HG03521 (cell line): Measurements from ENCODE around the gene MTG2.

ENCODE experiments used
- ATAC-seq: cut with Tn5 transposase; IDR thresholded peaks from one replicate; pipeline ENCODE4 v1.9.1; 2021; ENCODE audit warnings: mild to moderate bottlenecking, moderate library complexity; ENCODE audit not compliant: unreplicated experiment

Gene MTG2

DNA sequence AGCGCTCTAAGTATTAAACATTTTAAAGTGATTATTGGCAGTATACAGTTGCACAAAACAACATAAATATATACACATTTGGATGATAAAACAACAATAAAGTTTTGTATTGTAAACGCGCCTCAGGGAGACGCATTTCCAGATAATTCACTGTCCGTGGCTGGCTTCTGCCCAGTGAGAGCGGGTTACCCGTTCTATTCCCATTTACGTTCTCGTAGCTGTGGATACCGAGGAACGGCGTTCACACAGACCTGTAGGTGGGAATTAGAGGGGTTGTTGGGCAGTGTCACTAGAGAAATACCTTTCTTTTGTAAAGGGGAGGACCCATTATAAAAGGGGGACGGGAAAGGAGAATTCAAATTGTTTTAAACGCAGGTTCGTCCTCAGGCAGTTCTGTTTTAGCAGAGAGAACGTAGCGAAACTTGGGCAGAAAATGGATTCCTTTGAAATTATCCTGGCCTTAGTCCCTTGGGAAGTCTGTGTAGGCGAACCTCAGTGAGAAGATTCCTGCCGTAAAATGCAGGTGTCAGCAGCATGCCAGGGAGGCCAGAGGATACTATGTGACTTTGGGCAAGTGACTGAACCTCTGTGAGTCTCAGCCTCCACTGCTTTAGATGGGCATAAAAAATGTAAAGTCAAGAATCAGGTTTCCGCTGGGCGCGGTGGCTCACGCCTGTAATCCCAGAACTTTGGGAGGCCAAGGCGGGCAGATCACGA is 756 bp downstream of the MTG2 start:
- no peak for ATAC-seq

DNA sequence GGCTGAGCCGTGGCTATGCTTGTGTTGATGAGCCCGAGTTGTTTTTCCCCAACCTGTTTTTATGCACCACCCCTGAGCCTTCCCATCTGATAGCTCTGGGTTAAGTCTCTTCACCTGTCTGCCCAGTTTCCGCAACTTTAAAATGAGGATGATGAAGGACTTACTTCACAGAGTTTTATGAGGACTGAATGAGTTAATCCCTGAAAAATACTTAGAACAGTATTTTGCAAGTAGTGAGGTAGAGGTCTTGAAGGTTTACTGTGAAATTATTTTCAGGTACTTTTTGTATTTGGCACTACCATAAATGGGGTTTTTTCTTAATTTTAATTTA is 3.2 kb downstream of the MTG2 start:
- no peak for ATAC-seq

DNA sequence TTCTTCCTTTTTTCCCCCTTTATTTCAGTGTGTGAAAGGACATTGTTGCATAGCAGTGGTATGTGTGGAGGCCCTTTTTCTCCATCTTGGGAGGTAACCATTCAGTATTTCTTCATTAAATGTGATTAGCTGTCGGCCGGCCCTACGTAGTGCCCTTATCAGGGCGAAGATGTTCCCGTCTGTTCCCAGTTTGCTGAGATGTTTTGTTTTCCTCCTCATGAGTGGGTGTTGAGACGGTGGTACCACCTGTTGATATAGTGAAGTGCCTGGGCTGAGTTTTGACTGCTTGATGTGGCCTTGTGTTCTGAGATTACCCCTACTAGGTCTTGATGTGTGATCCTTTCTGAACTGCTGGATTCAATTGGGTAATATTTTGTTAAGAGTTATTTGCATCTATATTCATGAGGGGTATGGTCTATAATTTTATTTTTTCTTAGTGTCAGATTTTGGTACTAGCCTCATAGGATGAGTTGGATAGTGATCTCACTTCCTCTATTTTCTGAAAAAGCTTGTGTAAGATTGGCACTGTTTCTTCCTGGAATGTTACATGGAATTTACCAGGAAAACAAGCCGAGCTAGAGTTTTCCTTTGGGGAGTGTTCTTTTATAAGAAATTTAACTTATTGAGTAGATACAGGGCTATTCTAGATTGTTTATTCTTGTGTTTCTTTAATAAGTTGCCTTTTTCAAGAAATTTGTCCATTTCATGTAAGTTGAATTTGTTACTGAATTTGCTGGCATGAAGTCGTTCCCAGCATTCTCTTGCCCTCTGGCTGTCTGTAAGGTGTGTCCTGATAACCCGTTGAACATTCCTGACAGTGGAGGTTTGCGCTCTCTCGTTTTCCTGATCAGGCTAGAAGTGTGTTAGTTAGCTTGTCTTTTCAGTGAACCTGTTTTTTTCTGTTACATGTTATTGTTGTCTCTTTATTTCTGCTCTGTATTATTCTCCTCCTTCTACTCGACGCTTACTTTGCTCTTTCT is 4.3 kb downstream of the MTG2 start:
- ATAC-seq: no peak

DNA sequence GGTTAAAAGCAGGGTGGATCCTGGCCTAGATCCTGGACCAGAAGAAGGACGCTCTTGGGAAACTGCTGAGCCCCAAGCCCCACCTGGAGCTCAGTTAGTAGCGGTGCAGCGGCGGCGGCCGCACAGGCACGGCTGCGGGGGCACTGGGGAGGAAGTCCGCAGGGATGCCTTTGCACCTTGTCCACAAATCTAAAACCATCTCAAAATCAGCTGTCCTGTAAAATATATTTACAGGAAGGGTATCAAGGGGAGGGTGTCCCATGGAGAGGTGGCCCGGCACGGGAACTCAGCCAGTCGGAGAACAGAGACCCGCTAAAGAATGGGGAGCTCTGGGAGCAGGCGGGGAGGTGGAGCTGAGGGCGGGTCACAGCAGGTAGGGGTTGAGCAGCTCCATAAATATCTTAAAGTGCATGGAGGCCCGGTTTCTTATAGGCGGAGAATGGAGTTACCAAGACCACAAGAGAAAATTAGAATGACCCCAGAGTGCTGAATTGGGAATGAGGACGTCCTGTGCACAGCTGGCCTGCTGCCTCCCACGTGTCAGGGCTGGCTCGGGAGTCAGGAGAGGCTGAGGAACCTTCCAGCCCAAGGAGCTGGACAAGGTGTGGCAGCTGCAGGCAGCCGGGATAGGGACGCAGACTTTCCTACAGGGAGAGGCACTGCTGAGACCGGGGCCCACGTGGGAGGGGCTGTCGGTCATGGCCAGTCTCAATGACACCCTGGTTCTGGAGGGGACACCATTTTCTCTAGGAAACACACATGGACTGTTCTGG is 8.0 kb downstream of the MTG2 start:
- ATAC-seq: no peak

DNA sequence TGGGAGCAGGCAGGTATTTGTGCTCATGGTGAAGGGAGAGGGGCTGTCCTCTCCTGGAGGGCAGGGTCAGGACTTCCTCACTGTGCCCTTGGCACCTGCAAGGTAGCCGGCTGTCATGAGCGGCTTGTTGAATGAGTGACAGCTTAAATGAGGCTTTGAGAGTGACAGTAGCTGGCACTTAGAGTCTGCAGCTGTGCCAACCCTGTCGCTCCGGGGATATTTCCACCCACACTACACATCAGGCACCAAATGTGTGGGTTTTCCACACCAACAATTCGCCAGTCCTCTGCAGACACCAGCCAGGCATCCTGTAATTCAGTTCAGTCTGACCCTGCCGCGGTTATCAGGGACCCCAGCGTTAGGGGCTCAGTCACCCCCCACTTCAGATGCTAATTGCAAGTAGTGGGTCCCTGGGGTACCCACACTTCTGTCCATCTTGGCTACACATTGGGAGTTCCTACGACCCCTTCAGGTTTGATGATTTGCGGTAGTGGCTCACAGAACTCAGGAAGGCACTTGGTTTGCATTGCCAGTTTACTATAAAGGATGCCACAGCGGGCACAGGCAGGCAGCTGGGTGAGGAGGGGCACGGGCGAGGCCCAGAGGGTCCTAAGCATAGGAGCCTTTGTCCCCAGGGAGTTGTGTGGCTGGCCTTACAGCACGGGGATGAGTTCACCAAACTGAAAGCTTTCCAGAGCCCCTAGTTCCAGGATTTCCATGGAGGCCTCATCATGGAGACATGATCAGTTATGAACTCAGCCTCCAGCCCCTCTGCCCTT is 9.1 kb downstream of the MTG2 start:
- ATAC-seq: no peak

DNA sequence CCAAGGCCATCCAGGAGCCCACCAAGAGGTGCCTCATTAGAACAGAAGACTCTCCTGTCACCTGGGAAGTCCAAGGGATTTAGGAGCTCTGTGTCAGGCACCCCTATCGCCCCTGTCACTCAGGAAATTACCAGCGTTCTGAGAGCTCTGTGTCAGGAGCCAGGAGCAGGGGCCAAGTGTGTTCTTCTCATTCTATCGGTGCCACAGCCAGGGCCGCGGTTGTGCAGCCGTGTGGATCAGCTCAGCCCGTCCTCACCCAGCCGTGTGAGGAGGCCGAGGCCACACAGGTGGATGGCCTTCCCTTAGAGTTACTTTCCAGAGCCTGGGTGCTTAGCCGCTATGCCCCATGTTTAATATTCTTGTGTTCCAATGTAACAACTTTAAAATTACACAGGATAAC is 9.8 kb downstream of the MTG2 start:
- ATAC-seq: no peak

DNA sequence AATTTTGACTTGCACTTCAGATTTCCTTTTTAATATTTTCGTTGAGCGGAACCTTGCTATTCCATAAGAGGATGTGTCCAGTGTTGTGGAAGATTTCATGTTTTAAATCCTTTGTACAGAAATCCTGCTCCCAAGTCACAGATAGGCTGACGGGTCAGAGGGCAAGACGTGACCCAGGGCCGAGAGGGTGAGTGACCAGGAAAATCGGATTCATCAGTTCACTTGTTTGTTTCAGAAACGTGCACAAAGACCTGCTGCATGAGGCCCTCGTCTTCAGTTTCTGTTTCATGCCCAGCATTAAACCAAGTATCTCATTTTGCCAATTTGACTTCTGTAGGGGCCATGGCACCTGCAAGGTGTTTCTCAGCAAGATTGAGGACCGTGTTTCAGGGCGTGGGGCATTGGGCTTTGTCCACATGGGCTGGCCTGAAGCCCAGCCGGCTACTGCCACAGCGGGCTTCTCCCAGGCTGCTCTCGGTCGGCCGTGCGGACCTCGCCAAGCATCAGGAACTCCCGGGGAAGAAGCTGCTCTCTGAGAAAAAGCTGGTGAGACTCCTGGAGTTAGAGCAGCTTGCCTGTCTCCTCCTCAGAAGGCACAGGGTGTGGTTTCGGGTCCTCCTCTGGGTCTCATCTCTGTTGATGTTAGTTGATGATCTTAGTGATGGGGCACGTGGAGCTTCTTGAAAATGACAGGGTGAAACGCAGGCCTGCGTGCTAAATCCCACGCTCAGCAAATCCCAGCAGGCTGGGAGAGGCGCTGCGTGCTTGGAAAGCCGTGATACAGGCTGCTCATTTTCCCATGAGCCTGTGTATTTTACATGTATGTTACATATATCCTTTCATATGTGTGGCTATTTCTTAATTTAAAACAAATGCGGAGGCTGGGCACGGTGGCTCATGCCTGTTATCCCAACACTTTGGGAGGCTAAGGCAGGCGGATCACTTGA is 10.5 kb downstream of the MTG2 start:
- no peak for ATAC-seq

DNA sequence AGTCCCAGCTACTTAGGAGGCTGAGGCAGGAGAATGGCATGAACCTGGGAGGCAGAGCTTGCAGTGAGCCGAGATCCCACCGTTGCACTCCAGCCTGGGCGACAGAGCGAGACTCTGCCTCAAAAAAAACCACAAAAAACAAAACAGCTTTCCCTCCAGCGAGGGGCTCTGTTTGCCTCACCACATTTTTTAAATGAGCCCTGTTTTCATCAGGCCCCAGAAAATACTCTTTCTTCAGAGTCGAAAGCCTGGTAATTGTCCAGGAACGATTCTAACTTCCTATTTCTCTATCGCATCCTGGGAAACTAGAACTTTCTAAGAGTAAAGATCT is 12.2 kb downstream of the MTG2 start:
- no peak for ATAC-seq

DNA sequence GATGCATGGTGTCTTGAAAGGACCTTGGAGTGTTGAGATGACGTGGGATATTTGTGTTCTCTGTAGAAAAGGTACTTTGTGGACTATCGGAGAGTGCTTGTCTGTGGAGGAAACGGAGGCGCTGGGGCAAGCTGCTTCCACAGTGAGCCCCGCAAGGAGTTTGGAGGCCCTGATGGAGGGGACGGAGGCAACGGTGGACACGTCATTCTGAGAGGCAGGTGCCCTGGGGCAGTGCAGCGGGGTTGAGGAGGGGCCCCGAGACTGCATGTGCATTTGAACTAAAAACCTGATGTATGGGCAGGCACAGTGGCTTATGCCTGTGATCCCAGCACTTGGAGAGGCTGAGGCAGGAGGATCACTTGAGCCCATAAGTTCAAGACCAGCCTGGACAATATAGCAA is 12.9 kb downstream of the MTG2 start:
- no peak for ATAC-seq

DNA sequence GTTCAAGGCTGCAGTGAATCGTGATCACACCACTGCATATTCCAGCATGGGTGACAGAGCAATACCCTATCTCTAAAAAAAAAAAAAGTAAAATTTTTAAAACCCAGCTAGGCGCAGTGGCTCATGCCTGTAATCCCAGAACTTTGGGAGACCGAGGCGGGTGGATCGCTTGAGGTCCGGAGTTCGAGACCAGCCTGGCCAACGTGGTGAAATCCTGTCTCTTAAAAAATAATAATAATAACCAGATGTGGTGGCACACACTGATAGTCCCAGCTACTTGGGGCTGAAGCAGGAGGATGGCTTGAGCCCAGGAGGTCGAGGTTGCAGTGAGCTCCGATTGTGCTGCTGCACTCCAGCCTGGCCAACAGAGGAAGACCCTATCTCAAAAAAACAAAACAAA is 13.5 kb downstream of the MTG2 start:
- no peak for ATAC-seq

DNA sequence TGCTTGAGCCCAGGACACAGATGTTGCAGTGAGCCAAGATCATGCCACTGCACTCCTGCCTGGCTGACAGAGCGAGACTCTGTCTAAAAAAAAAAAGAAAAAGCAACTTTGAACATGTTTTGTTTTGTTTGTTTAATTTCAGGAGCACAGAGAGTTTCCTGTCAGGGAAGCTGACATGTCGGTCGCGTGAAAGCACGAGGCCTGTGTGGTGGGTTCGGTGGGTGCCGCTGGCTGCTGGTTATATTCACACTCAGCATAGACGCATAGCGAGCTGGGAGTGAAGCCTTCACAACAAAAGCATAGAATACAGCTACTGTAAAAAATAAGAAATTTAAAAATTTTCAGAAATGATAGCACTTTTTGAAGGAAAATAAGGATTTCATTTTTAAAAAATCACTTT is 14.5 kb downstream of the MTG2 start:
- ATAC-seq: no peak

DNA sequence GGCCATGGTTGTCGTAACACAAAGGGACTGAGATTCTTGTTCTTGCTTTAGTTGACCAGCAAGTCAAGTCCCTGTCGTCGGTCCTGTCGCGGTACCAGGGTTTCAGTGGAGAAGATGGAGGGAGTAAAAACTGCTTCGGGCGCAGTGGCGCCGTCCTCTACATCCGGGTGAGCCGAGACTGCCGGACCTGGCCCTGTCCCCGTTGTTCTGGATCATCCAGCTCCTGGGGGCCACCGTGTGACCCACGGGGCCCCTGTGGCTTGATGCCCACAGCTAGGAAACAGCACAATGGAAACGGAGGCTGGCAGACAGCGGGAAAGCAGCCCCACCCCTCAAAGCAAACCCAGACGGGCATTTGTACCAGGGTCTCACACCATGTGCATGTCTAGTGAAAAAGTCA is 15.0 kb downstream of the MTG2 start:
- ATAC-seq: no peak

DNA sequence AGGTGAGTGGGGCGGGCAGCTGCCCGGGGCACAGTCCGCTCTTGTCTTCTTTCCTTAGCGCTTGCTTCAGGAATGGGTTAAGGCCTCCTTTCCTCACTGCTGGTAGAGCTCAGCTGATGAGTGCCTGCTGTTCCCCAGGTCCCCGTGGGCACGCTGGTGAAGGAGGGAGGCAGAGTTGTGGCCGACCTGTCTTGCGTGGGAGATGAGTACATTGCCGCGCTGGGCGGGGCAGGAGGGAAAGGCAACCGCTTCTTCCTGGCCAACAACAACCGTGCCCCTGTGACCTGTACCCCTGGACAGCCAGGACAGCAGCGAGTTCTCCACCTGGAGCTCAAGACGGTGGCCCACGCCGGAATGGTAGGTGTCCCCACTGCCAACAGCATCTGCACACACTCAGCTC is 15.7 kb downstream of the MTG2 start:
- no peak for ATAC-seq

DNA sequence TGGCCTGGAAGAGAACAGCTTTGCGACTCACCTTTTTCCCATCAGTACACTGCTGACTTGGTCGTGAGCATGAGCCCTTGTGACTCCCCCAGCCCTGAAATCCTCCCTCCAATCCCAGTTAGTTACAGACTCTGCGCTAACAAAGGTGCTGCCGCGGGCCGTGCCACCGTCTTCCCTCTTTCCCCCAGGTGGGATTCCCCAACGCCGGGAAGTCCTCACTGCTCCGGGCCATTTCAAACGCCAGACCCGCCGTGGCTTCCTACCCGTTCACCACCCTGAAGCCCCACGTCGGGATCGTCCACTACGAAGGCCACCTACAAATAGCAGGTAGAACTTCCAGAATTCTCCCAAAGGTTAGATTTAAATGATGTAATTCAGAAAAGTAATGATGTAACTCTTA is 16.1 kb downstream of the MTG2 start:
- no peak for ATAC-seq

DNA sequence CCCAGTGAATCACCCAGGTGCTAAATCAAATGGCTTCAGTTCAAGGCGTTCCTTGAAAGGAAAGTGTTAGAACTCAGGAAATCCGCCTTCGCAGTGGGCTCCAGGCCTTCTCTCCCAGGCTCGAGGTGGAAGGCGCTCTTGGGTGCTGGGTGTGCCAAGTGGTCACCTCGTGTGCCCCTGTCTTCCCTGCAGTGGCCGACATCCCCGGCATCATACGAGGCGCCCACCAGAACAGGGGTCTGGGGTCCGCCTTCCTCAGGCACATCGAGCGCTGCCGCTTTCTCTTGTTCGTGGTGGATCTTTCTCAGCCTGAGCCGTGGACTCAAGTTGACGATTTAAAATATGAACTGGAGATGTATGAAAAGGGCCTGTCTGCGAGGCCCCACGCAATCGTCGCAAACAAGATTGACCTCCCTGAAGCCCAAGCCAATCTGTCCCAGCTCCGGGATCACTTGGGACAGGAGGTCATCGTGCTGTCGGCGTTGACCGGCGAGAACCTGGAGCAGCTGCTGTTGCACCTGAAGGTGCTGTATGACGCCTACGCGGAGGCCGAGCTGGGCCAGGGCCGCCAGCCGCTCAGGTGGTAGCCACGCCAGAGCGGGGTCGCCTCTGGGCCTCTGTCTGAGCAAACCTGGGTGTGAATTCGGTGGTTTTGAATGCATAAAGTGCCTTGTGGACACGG is 17.8 kb downstream of the MTG2 start:
- ATAC-seq: no peak

DNA sequence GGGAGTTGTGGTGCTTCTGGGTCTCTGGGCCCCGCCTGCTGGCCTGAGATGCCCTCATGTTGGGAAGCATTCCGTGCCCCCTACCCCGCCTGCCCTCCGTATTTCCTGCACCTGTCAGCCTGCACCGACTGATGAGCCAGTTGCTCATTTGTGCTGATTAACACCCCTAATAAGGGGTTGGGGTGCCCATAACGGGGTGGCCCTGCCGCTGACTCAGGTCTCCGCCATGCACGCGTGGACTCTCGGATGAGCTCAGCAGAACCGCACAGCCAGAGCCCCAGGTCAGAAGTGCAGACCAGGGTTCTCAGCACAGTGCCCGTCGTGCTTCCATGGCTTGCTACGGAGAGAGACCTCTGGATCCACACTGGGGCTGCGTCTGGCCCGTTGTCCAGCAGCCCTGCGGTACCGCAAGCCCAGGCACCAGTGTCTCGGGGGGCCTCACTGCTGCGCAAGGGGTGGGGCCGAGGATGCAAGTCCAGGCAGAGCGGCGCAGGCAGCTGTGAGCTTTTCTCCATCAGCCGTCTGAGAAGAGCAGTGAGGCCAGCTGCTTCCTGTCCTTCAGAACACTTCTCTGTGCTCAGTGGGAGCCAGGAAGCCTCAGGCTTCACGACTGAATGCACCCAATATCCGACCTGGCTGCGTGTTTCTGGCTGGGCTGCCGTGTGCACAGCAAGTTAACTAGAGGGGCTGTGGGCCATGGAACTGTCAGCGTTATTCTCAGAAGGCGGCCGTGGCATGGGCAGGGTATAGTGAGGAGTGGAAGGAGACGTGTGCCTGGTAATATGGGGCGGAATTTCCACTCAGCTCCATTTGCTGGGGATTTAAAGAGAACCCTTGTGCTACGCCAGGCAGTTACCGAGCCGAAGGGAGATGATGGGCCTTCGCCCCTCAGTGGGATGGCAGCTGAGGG is 18.6 kb downstream of the MTG2 start:
- ATAC-seq: peak; percentile 65

DNA sequence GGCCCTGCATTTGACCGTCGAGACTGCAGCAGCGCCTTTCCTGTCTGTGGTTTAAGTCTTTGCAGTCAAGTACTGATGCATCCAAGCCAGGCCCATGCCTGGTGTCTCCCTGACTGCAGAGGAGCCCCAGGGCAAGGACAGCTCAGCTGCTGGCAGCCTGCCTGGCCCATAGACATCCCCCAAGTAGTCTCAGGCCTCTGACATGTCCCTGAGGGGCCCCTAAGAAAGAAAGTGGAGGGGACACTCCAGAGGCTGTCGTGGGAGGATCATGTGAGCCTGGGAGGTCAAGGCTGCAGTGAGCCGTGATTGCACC is 19.2 kb downstream of the MTG2 start:
- peak; percentile 28 for ATAC-seq

DNA sequence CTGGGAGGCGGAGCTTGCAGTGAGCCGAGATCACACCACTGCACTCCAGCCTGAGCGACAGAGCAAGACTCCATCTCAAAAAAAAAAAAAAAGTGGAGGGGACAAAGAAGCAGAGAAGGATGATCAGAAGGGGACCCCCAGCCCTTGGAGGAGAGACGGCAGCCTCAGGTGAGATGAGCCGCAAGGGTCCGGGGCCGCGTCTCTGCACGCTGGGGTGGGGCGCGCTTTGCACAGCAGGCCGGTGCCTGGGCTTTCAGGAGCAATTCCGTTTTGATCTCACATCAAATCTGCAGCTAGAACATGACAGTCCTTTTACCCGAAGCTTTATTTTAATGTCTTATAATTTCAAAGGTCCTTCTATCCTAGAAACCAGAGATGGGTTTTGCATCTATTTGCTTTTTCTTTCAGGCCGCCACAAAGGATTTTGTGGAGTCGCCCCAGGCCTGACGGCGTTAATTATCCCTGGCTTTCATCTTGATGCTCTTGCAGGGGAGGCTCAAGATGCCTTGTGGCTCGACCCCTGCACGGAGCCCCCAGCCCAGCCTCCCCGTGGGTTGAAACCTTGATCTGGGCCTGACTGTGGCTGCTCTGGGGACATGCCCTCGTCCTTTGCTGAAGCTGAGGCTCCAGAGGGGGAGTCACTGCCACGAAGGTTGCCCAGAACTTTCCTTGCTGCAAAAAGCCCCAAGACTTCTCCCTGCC is 20.0 kb downstream of the MTG2 start:
- no peak for ATAC-seq
